Stimulated activated CD4-positive, alpha-beta T cell treated with anti-CD3 and anti-CD28 coated beads, Interleukin-4, amount 100 ng/mL, for 24 hours (primary cell): ENCODE results near the gene HOXB1.
"Not testable (repeated sequence)": the region's sequence is repeated elsewhere in the genome, so short reads cannot be mapped to it uniquely, and the experiment has no call there.

Experiments used
- DNase-seq: peaks from one replicate; pipeline ENCODE4 v3.0.0-alpha.2; 2020

Gene HOXB1

DNA sequence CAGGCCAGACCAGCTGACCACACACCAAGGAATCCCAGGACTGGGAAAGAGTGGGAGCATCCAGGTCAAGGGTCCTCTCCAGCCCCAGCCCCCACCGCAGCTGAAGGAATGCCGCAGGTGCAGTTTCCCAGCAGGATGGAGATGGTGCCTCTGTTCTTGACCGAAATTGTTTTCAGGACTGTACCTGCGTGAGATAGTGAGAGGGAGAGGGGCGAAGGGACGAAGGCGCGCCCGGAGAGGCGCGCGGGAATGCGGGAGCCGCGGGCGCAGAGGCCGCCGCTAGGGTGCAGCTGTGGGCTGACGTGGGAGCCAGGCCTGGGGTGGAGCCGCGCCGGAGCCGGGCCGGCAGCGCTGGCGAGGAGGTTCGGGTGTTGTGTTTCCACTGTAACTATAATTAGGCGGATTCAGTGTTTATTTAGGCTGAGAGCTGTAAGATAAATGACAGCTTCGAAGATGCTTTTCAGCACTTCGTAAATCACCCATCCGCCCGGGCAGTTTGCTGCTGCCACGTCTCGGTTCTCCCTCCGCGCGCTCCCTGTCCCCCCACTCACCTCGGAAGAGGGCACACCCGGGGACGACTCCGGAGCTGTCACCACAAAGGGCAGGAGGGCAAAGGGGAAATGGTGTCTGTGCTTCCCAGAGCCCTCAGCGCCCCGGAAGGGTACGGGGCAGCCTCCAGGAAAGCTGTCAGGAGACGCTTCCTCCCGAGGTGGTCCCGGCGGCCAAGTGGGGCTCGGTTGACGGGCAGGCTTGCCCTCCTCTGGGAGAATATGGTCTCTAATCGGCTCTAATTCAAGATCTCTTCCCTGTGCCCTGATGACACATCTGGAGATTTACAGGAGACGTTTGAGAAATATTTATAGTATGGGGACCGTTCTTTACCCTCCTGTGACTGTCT is 38.2 kb downstream of the HOXB1 start:
- peak; percentile 69 for DNase-seq

- no peak for DNase-seq
Observed at GRCh38 chr17:48491527-48492273, 39.1 kb downstream of the HOXB1 start.

- no peak for DNase-seq
Observed at GRCh38 chr17:48490451-48490892, 40.3 kb downstream of the HOXB1 start.

DNA sequence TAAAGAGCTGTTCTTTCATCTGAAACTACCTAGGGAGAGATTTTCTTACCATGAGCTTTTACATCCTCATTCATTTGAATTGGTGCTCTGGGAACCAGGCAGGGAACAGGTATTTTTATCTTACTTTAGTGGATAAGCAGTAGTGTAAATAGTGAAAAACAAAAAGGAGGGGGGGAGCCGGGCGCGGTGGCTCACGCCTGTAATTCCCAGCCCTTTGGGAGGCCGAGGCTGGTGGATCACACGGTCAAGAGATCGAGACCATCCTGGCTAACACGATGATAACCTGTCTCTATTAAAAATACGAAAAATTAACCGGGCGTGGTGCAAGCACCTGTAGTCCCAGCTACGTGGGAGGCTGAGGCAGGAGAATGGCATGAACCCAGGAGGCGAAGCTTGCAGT is 41.0 kb downstream of the HOXB1 start:
- no peak for DNase-seq

DNA sequence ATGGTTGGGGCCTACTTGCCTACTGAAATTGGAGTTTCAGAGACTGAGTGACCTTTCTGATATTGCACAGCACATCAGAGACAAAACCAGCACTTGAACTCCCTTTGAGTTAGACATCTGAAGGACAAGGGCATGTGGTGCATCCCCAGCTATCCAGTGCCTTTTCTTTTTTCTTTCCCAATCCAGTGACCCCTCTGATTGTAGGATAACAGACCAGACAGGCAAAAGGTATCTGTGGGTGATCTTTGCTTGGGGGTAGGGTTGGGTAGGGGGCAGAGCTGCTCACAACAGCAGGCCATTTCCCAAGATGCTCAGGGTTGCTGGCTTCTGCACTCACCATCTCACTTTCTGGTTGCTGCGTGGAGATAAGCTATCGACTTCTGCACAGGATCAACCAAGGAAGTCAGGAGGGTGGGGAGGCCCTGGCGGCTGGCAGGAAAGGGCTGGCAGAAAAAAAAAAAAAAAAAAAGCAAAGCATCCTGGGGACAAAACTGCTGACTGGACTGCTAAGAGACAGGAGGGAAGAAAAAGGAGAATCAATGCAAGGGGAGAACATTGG is 42.2 kb downstream of the HOXB1 start:
- DNase-seq = no peak

DNA sequence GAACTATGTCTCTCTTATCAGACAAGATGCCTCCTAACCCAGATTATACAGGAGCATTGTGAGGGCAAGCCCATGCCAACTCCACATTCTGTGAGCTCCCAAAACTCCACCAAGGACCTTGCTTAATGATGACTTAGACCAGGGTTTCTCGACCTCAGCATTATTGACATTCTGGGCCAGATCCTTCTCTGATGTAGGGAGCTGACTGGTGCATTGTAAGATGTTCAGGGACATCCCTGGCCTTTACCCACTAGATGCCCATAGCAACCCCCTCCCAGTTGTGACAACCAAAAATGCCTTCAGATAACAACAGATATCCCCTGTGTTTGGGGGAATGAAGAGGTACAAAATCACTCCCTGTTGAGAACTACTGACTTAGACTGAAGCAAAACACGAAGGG is 43.6 kb downstream of the HOXB1 start:
- no peak for DNase-seq

DNA sequence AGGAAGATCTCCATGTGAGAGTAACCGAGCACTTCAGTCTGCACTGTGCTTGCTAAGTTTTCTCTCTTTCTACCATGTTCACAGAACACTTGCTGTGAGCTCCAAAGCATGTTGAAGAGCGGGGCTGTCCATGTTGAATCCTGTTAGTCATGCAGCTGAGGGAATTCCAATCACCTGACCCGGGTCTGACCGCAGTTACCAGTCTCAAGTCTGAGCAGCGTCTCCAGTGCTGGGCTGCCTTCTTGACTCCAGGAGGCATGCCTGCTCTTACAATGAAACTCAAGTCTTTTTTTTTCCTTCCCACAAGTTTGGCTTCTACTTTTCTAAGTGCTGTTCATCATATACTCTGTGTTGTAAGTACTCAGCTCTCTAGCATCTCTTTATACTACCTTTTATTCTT is 44.3 kb downstream of the HOXB1 start:
- DNase-seq = no peak

GRCh38 chr17:48484850-48485249 is 46.0 kb downstream of the HOXB1 start:
- no peak for DNase-seq

- no peak for DNase-seq
Observed at GRCh38 chr17:48484256-48484655, 46.6 kb downstream of the HOXB1 start.

- DNase-seq = peak; percentile 22
Observed at GRCh38 chr17:48483471-48484131, 47.2 kb downstream of the HOXB1 start.

DNA sequence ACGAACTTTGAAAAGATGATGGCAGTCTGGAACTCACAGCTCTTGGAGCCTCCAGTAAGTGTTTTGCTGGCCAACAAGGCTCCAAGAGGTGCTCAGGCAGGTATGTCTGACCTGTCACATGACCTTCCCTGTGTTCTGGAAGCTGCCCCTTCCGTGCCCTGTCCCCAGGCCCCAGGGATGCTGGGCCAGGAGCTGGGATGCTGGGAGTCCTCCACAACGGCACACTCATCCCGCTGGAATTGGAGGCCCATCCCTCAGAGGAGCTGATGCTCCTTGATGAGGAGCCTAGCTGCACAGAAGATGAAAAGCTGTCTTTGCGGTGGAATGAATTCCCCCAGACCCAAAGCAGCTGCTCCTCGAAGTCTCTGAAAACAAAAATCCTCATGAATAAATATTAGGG is 47.8 kb downstream of the HOXB1 start:
- no peak for DNase-seq

GRCh38 chr17:48482301-48482700 is 48.5 kb downstream of the HOXB1 start:
- DNase-seq = not testable (repeated sequence)

GRCh38 chr17:48479014-48479402 is 51.8 kb downstream of the HOXB1 start:
- no peak for DNase-seq
